Osteocyte (in vitro differentiated cells): Measurements from ENCODE around the gene THBS4. TPM values are rescaled to one million over a fixed set of nuclear protein-coding genes. Genes with fewer than 3 reads are reported as not detected.
A peak's percentile ranks its signal among the peaks of the same experiment; 100 is the strongest.

Experiments used
- DNase-seq: peaks from one replicate; pipeline ENCODE4 v3.0.0; 2021; ENCODE audit warnings: mixed read lengths; ENCODE audit not compliant: unreplicated experiment; ENCODE audit errors: extremely low spot score
- H3K27ac Mint-ChIP-seq: one replicate; pipeline ENCODE4 v1.8.0; 2021; ENCODE audit warnings: mild to moderate bottlenecking, mixed read lengths; ENCODE audit not compliant: unreplicated experiment
- H3K27me3 Mint-ChIP-seq: one replicate; pipeline ENCODE4 v1.8.0; 2021; ENCODE audit warnings: mixed read lengths; ENCODE audit not compliant: unreplicated experiment
- H3K36me3 Mint-ChIP-seq: one replicate; pipeline ENCODE4 v1.8.0; 2021; ENCODE audit warnings: mixed read lengths; ENCODE audit not compliant: unreplicated experiment
- H3K4me1 Mint-ChIP-seq: one replicate; pipeline ENCODE4 v1.8.0; 2021; ENCODE audit warnings: mixed read lengths; ENCODE audit not compliant: unreplicated experiment
- H3K4me3 Mint-ChIP-seq: one replicate; pipeline ENCODE4 v1.8.0; 2021; ENCODE audit warnings: mild to moderate bottlenecking, moderate library complexity, mixed read lengths; ENCODE audit not compliant: unreplicated experiment
- H3K9me3 Mint-ChIP-seq: one replicate; pipeline ENCODE4 v1.8.0; 2021; ENCODE audit warnings: mixed read lengths; ENCODE audit not compliant: unreplicated experiment
- total RNA-seq: library from RNA; stranded (reverse); gene quantifications from 2 replicates; pipeline ENCODE4 v1.2.1, GENCODE V29; 2021
- TF ChIP-seq, protein P1 (sequence below): fragments of 200-600 bp; sonication (generic); IDR thresholded peaks from 2 replicates; pipeline ENCODE4 v1.5.0; 2021; ENCODE audit warnings: antibody characterized with exemption, mild to moderate bottlenecking, moderate library complexity

Gene THBS4
- total RNA-seq, 1 donor from 2014 or later = 1.4 TPM

DNA sequence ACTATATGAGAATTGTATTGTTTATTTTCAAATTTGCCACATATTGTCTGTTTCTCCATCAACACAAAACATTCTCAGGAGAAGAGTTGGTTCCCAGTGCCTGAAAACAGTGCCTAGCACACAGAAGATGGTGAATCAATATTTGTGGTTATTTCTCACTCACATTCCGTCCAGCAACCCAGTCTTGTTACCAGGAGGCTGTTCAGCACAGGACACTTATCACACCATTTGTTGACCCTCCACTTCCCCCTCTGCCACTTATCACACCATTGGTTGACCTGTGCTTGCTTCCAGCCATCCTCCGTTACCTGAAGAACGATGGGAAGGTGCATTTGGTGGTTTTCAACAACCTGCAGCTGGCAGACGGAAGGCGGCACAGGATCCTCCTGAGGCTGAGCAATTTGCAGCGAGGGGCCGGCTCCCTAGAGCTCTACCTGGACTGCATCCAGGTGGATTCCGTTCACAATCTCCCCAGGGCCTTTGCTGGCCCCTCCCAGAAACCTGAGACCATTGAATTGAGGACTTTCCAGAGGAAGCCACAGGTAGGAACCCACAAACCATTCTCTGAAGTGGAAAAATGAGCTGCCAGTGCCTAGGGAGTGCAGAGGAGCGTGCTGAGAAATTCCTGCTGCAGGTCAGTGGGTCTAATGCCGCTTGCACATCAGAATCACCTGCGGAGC, 20.5 kb downstream of the THBS4 start:
- Mint-ChIP-seq H3K4me1 (no peaks in the 10 kb centered on the region), H3K27me3 (peaks cover 30% of the 10 kb centered on the region), H3K36me3 (no peaks in the 10 kb centered on the region), H3K27ac (no peak overlapping the region), H3K4me3 (no peak overlapping the region), H3K9me3 (no peaks in the 10 kb centered on the region)
- DNase-seq = peak; percentile 32
- TF ChIP-seq, protein P1, sequence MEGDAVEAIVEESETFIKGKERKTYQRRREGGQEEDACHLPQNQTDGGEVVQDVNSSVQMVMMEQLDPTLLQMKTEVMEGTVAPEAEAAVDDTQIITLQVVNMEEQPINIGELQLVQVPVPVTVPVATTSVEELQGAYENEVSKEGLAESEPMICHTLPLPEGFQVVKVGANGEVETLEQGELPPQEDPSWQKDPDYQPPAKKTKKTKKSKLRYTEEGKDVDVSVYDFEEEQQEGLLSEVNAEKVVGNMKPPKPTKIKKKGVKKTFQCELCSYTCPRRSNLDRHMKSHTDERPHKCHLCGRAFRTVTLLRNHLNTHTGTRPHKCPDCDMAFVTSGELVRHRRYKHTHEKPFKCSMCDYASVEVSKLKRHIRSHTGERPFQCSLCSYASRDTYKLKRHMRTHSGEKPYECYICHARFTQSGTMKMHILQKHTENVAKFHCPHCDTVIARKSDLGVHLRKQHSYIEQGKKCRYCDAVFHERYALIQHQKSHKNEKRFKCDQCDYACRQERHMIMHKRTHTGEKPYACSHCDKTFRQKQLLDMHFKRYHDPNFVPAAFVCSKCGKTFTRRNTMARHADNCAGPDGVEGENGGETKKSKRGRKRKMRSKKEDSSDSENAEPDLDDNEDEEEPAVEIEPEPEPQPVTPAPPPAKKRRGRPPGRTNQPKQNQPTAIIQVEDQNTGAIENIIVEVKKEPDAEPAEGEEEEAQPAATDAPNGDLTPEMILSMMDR = no peak

DNA sequence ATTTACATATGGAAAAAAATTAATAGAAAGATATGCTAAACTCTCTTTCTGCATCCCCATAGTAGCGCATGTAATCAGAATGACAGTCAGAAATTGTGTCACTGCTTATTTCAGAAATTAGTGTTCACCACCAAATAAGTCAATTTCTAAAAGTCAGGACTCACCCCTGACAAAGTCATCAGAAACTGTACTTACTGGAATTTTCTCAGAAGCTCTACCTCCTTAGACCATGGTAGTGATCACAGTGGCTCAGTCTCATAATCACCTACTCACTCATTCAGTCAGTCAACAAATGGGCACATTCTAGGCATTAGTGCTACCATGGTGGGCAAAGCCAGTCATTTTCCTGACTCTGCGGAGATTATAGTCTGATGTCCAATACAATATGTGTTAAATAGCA, 22.0 kb downstream of the THBS4 start:
- peaks cover 7% of the 10 kb centered on the region for H3K4me1 Mint-ChIP-seq
- DNase-seq = no peak
- H3K36me3 Mint-ChIP-seq = no peaks in the 10 kb centered on the region
- H3K27ac Mint-ChIP-seq = no peak overlapping the region
- H3K27me3 Mint-ChIP-seq = peaks cover 26% of the 10 kb centered on the region
- H3K4me3 Mint-ChIP-seq = no peak overlapping the region
- no peaks in the 10 kb centered on the region for H3K9me3 Mint-ChIP-seq
- TF ChIP-seq, protein P1 = no peak

DNA sequence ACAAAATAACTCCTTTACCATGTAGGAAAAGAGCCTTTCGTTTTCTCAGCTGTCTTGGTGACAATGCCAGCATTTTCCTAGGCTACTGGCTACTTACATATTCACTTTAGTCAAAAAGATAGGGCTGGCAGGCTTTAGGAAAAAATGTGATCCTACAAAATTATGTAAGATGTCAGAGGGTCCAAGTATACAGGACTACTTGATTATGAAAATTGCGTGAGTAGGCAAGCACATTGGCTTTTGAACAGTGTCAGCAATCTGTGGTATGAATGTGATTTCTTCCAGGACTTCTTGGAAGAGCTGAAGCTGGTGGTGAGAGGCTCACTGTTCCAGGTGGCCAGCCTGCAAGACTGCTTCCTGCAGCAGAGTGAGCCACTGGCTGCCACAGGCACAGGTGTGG, 22.8 kb downstream of the THBS4 start:
- H3K36me3 Mint-ChIP-seq = no peaks in the 10 kb centered on the region
- H3K4me1 Mint-ChIP-seq = peaks cover 7% of the 10 kb centered on the region
- H3K4me3 Mint-ChIP-seq = no peak overlapping the region
- DNase-seq = peak; percentile 46
- H3K27me3 Mint-ChIP-seq = peaks cover 22% of the 10 kb centered on the region
- TF ChIP-seq, protein P1 = no peak
- H3K27ac Mint-ChIP-seq = no peak overlapping the region
- no peaks in the 10 kb centered on the region for H3K9me3 Mint-ChIP-seq

DNA sequence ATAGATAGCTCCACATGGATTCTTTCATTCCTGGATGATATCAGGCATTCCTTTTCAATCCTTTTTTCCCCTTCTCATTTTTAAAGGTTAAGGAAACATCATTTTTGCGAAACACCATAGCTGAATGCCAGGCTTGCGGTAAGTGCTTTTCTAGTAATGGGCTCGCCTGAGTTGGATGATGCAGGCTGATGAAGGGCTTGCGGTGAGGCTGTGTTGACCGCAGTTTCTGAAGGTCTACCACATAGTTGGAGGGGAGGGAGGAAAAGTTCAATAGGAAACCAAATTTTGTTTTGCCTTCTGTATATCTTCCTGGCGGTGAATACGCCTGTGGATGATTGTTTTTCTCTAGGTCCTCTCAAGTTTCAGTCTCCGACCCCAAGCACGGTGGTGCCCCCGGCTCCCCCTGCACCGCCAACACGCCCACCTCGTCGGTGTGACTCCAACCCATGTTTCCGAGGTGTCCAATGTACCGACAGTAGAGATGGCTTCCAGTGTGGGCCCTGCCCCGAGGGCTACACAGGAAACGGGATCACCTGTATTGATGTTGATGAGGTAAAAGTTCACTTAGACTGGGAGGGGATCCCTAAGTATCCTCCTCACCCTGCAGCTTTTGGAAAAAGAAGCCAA, 24.3 kb downstream of the THBS4 start:
- H3K9me3 Mint-ChIP-seq = no peaks in the 10 kb centered on the region
- H3K27me3 Mint-ChIP-seq = peaks cover 22% of the 10 kb centered on the region
- peak; percentile 75 for DNase-seq
- H3K4me1 Mint-ChIP-seq = peaks cover 16% of the 10 kb centered on the region
- no peak overlapping the region for H3K4me3 Mint-ChIP-seq
- TF ChIP-seq, protein P1 = no peak
- H3K27ac Mint-ChIP-seq = no peak overlapping the region
- H3K36me3 Mint-ChIP-seq = no peaks in the 10 kb centered on the region

DNA sequence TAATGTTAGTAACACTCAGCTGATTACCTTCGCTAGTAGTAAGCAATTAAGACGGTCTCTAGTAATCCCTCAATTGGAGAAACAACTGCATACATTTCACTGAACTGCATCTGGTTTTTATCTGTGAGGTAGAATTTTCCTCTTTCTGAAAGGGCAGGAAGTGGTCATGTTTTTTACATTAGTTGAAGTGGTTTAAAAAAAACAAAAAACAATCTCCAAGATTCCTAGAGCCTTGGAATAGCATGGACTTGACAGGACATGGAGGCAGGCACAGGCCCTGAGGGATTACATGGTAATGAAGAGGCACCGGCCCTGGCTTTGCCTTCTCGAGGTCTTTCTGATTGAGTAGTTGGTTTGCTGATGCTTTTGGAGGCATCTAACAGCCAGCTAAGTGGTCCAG, 25.8 kb downstream of the THBS4 start:
- no peak overlapping the region for H3K27ac Mint-ChIP-seq
- H3K4me1 Mint-ChIP-seq = peaks cover 16% of the 10 kb centered on the region
- no peaks in the 10 kb centered on the region for H3K36me3 Mint-ChIP-seq
- no peaks in the 10 kb centered on the region for H3K9me3 Mint-ChIP-seq
- no peak overlapping the region for H3K4me3 Mint-ChIP-seq
- H3K27me3 Mint-ChIP-seq = peaks cover 24% of the 10 kb centered on the region
- peak; percentile 44 for DNase-seq
- TF ChIP-seq, protein P1 = no peak
